ENCODE results near the gene RELN. TPM values are rescaled to one million over a fixed set of nuclear protein-coding genes. Genes with fewer than 3 reads are reported as not detected.

The RELN gene
- total RNA-seq, 1 experiment from 2014 or later = 0.24 TPM

GRCh38 chr7:103879411-103879810 is 110.0 kb downstream of the RELN start:
- no peak for DNase-seq
- Histone ChIP-seq H3K4me3 (ENCODE audit: insufficient read depth, low read depth, low read length) (no peak overlapping the region), H3K36me3 (replicated peaks; ENCODE audit: control insufficient read depth, insufficient read depth, low read length) (no peaks in the 10 kb centered on the region), H3K27me3 (ENCODE audit: control insufficient read depth, insufficient read depth, low read length) (no peaks in the 10 kb centered on the region)

DNA sequence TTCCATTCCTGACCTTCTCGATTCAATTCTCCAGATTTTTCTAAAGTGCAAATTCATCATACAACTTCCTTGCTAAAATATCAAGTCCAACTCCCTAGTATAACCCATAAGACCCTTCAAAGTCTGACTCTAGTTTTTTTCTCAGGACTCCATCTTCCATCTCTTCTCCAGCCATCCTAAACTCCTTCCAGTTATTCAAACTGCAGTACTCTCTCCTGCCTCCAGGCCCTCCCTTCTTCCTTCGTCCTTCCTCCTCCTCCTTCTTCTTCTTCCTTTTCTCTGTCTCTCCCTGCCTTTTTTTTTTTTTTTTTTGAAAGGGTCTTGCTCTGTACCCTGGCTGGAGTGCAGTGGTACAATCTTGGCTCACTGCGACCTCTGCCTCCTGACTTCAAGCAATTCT is 111.9 kb downstream of the RELN start:
- Histone ChIP-seq H3K27me3 (ENCODE audit: control insufficient read depth, insufficient read depth, low read length) (no peaks in the 10 kb centered on the region), H3K36me3 (replicated peaks; ENCODE audit: control insufficient read depth, insufficient read depth, low read length) (no peaks in the 10 kb centered on the region), H3K4me3 (ENCODE audit: insufficient read depth, low read depth, low read length) (no peak overlapping the region)
- no peak for DNase-seq

- Histone ChIP-seq H3K27me3 (ENCODE audit: control insufficient read depth, insufficient read depth, low read length) (no peaks in the 10 kb centered on the region), H3K36me3 (replicated peaks; ENCODE audit: control insufficient read depth, insufficient read depth, low read length) (no peaks in the 10 kb centered on the region)
Observed at GRCh38 chr7:103875718-103876117, 113.7 kb downstream of the RELN start.

GRCh38 chr7:103871473-103871872 is 118.0 kb downstream of the RELN start:
- H3K36me3 ChIP-seq (replicated peaks; ENCODE audit: control insufficient read depth, insufficient read depth, low read length) = no peaks in the 10 kb centered on the region
- no peak for DNase-seq
- no peak overlapping the region for H3K4me3 ChIP-seq (ENCODE audit: insufficient read depth, low read depth, low read length)
- no peaks in the 10 kb centered on the region for H3K27me3 ChIP-seq (ENCODE audit: control insufficient read depth, insufficient read depth, low read length)

More at GRCh38 chr7:103875718-103876117, 113.7 kb downstream of the RELN start:
- H3K4me3 ChIP-seq (ENCODE audit: insufficient read depth, low read depth, low read length) = no peak overlapping the region
- DNase-seq = no peak

DNA sequence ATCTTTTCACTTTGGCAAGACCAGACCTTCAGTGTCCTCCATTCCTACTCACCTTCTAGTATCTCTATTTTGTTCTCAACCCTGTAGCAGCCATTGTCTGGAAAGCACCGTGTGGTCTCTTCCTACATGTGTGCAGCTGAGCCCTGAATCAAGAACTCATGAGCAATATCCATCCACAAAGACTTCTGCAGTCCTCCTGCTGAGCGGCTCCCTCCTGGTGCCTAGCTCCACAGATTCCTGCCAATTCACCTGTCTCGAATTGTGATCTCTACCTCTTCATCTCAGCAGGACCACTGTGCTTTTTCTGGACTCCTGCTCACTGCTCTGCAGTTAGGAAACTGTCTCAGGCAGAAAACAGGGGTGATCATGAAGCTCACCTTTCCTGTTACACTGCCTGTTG is 118.8 kb downstream of the RELN start:
- Histone ChIP-seq H3K36me3 (replicated peaks; ENCODE audit: control insufficient read depth, insufficient read depth, low read length) (no peaks in the 10 kb centered on the region), H3K4me3 (ENCODE audit: insufficient read depth, low read depth, low read length) (no peak overlapping the region), H3K27me3 (ENCODE audit: control insufficient read depth, insufficient read depth, low read length) (no peaks in the 10 kb centered on the region)
- DNase-seq = no peak

DNA sequence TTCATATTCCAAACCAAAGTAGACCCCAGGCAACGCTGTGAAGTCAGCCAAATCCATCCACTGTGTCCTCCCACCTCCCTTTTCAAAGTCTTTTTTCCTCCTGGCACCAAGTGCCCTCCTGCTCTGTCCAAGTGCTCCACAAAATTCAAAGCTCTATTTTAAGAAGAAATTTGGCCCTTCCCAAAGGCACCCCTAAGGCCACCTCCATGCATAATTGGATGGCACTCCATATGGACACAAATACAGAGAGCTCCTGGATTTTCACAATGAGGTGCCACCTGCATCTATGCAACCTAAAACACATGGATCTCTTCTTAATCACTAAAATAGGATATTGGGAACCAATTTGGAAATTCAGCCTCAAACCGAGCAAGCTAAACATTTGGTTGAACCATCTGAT is 121.6 kb downstream of the RELN start:
- Histone ChIP-seq H3K36me3 (replicated peaks; ENCODE audit: control insufficient read depth, insufficient read depth, low read length) (no peaks in the 10 kb centered on the region), H3K27me3 (ENCODE audit: control insufficient read depth, insufficient read depth, low read length) (no peaks in the 10 kb centered on the region), H3K4me3 (ENCODE audit: insufficient read depth, low read depth, low read length) (no peak overlapping the region)
- no peak for DNase-seq

GRCh38 chr7:103866919-103867318 is 122.5 kb downstream of the RELN start:
- no peak for DNase-seq
- Histone ChIP-seq H3K4me3 (ENCODE audit: insufficient read depth, low read depth, low read length) (no peak overlapping the region), H3K36me3 (replicated peaks; ENCODE audit: control insufficient read depth, insufficient read depth, low read length) (no peaks in the 10 kb centered on the region), H3K27me3 (ENCODE audit: control insufficient read depth, insufficient read depth, low read length) (no peaks in the 10 kb centered on the region)

DNA sequence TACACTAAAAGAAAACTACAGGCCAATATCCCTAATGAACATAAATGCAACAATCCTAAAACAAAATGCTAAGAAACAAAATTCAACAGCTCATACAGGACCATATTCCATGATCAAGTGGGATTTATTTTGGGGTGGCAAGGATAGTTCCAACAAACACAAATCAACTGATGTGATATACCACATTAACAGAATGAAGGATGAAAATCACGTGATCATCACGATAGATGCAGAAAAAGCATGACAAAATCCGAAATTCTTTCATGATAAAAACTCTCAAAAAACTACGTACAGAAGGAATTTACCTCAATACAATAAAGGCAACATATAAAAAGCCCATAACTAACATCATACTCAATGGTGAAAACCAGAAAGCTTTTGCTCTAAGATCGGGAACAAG is 124.0 kb downstream of the RELN start:
- Histone ChIP-seq H3K4me3 (ENCODE audit: insufficient read depth, low read depth, low read length) (no peak overlapping the region), H3K27me3 (ENCODE audit: control insufficient read depth, insufficient read depth, low read length) (no peaks in the 10 kb centered on the region), H3K36me3 (replicated peaks; ENCODE audit: control insufficient read depth, insufficient read depth, low read length) (no peaks in the 10 kb centered on the region)
- no peak for DNase-seq

DNA sequence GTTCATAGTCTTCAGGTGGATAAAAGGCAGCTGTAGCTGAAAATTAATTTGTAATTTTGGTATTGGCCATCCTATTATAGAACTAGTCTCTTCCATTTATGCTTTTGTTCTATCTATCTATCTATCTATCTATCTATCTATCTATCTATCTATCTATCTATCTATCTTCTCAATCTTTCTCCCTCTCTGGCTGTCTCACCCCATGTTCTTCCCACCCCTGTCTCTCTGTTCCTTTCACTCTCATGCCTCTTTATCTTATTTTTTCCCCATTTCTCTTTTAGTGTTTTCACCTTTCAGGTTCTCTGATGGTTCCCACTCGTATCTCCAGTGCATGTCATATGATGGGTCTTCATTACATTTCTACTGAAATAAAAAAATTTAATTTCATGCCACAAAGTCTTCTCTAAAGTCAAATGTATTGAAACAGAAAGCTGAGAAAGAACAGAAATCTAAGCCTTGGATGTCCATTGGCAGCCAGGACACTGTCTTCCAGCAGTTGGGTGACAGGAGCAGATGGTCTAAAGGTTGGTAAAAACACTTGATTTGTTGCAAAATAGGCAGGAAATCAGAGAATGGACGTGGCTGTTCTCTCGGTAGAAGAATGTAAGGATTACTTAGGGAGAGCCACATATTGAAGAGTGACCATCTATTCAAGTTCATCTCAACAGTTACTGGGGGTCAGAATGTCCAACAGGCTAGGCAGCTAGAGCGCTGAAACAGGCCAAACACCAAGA is 127.0 kb downstream of the RELN start:
- no peak overlapping the region for H3K4me3 ChIP-seq (ENCODE audit: insufficient read depth, low read depth, low read length)
- no peaks in the 10 kb centered on the region for H3K36me3 ChIP-seq (replicated peaks; ENCODE audit: control insufficient read depth, insufficient read depth, low read length)
- no peak for DNase-seq
- H3K27me3 ChIP-seq (ENCODE audit: control insufficient read depth, insufficient read depth, low read length) = no peaks in the 10 kb centered on the region

GRCh38 chr7:103859709-103860108 is 129.7 kb downstream of the RELN start:
- no peak overlapping the region for H3K4me3 ChIP-seq (ENCODE audit: insufficient read depth, low read depth, low read length)
- no peaks in the 10 kb centered on the region for H3K27me3 ChIP-seq (ENCODE audit: control insufficient read depth, insufficient read depth, low read length)
- H3K36me3 ChIP-seq (replicated peaks; ENCODE audit: control insufficient read depth, insufficient read depth, low read length) = no peaks in the 10 kb centered on the region
- no peak for DNase-seq

GRCh38 chr7:103857435-103857834 is 132.0 kb downstream of the RELN start:
- DNase-seq = peak; percentile 1
- Histone ChIP-seq H3K27me3 (ENCODE audit: control insufficient read depth, insufficient read depth, low read length) (no peaks in the 10 kb centered on the region), H3K36me3 (replicated peaks; ENCODE audit: control insufficient read depth, insufficient read depth, low read length) (no peaks in the 10 kb centered on the region), H3K4me3 (ENCODE audit: insufficient read depth, low read depth, low read length) (no peak overlapping the region)

DNA sequence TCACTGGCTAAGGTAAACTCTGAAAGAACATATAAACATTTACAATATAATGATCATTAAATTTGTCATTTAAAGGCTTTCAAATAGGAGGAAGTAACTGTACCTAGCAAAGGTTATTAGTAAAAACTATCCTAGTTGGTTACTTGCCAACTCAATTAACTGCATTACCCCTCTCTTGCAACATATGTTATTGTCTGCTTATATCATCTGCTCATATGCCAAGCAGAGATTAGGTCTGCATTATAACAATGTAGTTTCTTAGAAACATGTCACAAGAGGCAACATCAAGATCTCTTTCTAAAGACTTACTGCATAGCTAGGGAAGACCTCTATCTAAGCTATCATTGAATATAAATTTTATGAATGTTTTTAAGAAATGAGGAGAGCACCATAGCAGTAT is 132.5 kb downstream of the RELN start:
- no peak for DNase-seq
- Histone ChIP-seq H3K36me3 (replicated peaks; ENCODE audit: control insufficient read depth, insufficient read depth, low read length) (no peaks in the 10 kb centered on the region), H3K4me3 (ENCODE audit: insufficient read depth, low read depth, low read length) (no peak overlapping the region), H3K27me3 (ENCODE audit: control insufficient read depth, insufficient read depth, low read length) (no peaks in the 10 kb centered on the region)

GRCh38 chr7:103855671-103856070 is 133.8 kb downstream of the RELN start:
- Histone ChIP-seq H3K4me3 (ENCODE audit: insufficient read depth, low read depth, low read length) (no peak overlapping the region), H3K27me3 (ENCODE audit: control insufficient read depth, insufficient read depth, low read length) (no peaks in the 10 kb centered on the region), H3K36me3 (replicated peaks; ENCODE audit: control insufficient read depth, insufficient read depth, low read length) (no peaks in the 10 kb centered on the region)
- DNase-seq = no peak

GRCh38 chr7:103854611-103855010 is 134.8 kb downstream of the RELN start:
- no peaks in the 10 kb centered on the region for H3K36me3 ChIP-seq (replicated peaks; ENCODE audit: control insufficient read depth, insufficient read depth, low read length)
- H3K4me3 ChIP-seq (ENCODE audit: insufficient read depth, low read depth, low read length) = no peak overlapping the region
- H3K27me3 ChIP-seq (ENCODE audit: control insufficient read depth, insufficient read depth, low read length) = no peaks in the 10 kb centered on the region
- no peak for DNase-seq

GRCh38 chr7:103851357-103851756 is 138.1 kb downstream of the RELN start:
- Histone ChIP-seq H3K4me3 (ENCODE audit: insufficient read depth, low read depth, low read length) (no peak overlapping the region), H3K36me3 (replicated peaks; ENCODE audit: control insufficient read depth, insufficient read depth, low read length) (no peaks in the 10 kb centered on the region), H3K27me3 (ENCODE audit: control insufficient read depth, insufficient read depth, low read length) (no peaks in the 10 kb centered on the region)
- peak; percentile 9 for DNase-seq
